Transverse colon (tissue), 4 donors: ENCODE measurements around the gene PTPRN2. TPM values are rescaled to one million over a fixed set of nuclear protein-coding genes. Genes with fewer than 3 reads are reported as not detected.

Experiments
- DNase-seq: peaks from one replicate; pipeline ENCODE4 v3.0.0-alpha.2; 2019
- H3K27ac ChIP-seq, 4 donors: fragments of 200-600 bp; sonication (generic); 2 replicates each; pipeline ENCODE4 v1.5.1; 2016 to 2018; ENCODE audit warnings: inconsistent platforms in 4 of 4
- H3K27me3 ChIP-seq: fragments of 200-600 bp; sonication (generic); 2 replicates; pipeline ENCODE4 v1.5.1; 2017; ENCODE audit warnings: inconsistent platforms
- H3K36me3 ChIP-seq, 4 donors: fragments of 200-600 bp; sonication (generic); 2 replicates each; pipeline ENCODE4 v1.5.1; 2017 to 2019; ENCODE audit warnings: inconsistent platforms in 4 of 4
- H3K4me1 ChIP-seq, 4 donors: fragments of 200-600 bp; sonication (generic); 2 replicates each; pipeline ENCODE4 v1.5.1; 2017 to 2020; ENCODE audit warnings: inconsistent platforms in 4 of 4
- H3K4me3 ChIP-seq, 4 donors: fragments of 200-600 bp; sonication (generic); 1 replicate in 1 of 4; 2 replicates in 3 of 4; pipeline versions ENCODE4 v1.5.1 to v1.6.1; 2017 to 2019; ENCODE audit warnings: inconsistent platforms in 4 of 4
- H3K9me3 ChIP-seq, 2 donors: fragments of 200-600 bp; sonication (generic); 2 replicates each; pipeline ENCODE4 v1.5.1; 2017 to 2019; ENCODE audit warnings: inconsistent platforms in 2 of 2
- EP300 ChIP-seq: sonication (generic); formaldehyde crosslinking; IDR thresholded peaks from one replicate; pipeline ENCODE4 v1.6.1; 2017; ENCODE audit warnings: antibody characterized with exemption, low read depth
- POLR2A ChIP-seq: fragments of 450-650 bp; IDR thresholded peaks from one replicate; pipeline ENCODE4 v1.6.1; 2016; ENCODE audit warnings: antibody characterized with exemption, mild to moderate bottlenecking, moderate library complexity
- POLR2AphosphoS5 ChIP-seq, 3 donors: sonication (generic); formaldehyde crosslinking; IDR thresholded peaks; one replicate each; pipeline ENCODE4 v1.6.1; 2016; ENCODE audit warnings: antibody characterized with exemption in 3 of 3
- WGBS, 2 donors: methylation state at CpG; one replicate each; pipeline ENCODE4 v1.1.5; 2018; ENCODE audit warnings: low coverage in 1 of 2; 5-methylcytosine and 5-hydroxymethylcytosine counted together
- in situ Hi-C, 4 donors: fragments of 200-750 bp; cut with MboI; loops; one replicate each; pipeline versions ENCODE4 v1.15.0 to v1.15.1; 2017; ENCODE audit warnings: low sequenced_read_pairs in 3 of 4, low pct_ligation_motif_present in 1 of 4, low pct_unique_long_range_greater_than_20kb in 1 of 4
- intact Hi-C: fragments of 100-400 bp; cut with DNase I; formaldehyde crosslinking; loops from one replicate; pipeline ENCODE4 v1.15.1; 2023; ENCODE audit warnings: low total_unique reads
- total RNA-seq, 4 donors: library from RNA; depleted of rRNA; stranded (reverse); fragments of >200 nt; gene quantifications; one replicate each; pipeline ENCODE4 v1.1.0, GENCODE V29; 2016
- TF ChIP-seq, protein P1 (sequence below), 5 experiments: fragments of 200-600 bp in 3 of 5; fragments of 450-650 bp in 2 of 5; sonication (generic) in 3 of 5; IDR thresholded peaks; 1 replicate in 2 of 5; 2 replicates in 3 of 5; pipeline ENCODE4 v1.5.1; 2016 to 2017; ENCODE audit warnings: antibody characterized with exemption in 5 of 5, inconsistent platforms in 3 of 5, mild to moderate bottlenecking in 2 of 5, moderate library complexity in 1 of 5

The PTPRN2 gene
- total RNA-seq, 4 donors from 2014 or later, result 15.4 to 31.1 (median 21.8) TPM

DNA sequence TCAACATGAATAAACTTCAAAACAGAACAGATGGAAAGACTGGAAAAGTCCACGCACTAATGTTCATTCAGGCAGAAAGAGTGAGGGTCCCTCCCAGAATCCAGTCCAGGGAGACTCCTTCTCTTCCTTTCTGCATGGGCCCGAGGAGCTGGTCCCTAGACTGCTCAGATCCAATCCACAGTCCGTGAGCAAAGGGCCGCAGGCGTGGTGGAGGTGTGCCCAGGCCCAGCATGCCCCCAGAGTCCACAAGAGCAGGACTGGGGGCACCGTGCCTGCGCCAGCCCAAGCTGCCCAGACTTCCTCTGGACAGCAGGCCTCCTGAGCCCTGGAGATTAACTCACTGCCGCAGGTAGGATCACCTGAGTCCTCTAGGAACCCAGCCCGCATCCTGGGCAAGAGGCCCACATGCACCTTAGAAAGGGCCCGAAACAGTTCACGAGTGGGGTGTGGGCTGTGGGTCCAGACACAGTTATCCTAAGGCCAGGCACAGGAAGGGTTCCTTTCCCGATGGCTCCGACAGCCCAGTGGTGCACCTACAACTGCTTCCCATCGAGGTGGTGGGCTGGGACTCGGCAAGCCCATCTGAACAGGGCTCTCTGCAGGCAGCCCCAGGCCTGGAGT, 719.8 kb downstream of the PTPRN2 start:
- H3K4me1 ChIP-seq, result no peaks in the 10 kb centered on the region
- no peak overlapping the region for H3K4me3 ChIP-seq
- H3K36me3 ChIP-seq, result no peaks in the 10 kb centered on the region
- H3K27me3 ChIP-seq, result no peaks in the 10 kb centered on the region
- H3K27ac ChIP-seq, result no peak overlapping the region
- no peaks in the 10 kb centered on the region for H3K9me3 ChIP-seq
- in situ Hi-C loops (loop anchor here in 1 of 4 donors (25.0 kb wide), 1 partner anchor 430 kb away; no protein-coding TSS in a partner anchor), intact Hi-C loops (no loop called here)
- TF ChIP-seq POLR2A (no peak), POLR2AphosphoS5 (IDR thresholded peaks at IDR 0.05) (no peak), EP300 (no peak)
- TF ChIP-seq, protein P1, sequence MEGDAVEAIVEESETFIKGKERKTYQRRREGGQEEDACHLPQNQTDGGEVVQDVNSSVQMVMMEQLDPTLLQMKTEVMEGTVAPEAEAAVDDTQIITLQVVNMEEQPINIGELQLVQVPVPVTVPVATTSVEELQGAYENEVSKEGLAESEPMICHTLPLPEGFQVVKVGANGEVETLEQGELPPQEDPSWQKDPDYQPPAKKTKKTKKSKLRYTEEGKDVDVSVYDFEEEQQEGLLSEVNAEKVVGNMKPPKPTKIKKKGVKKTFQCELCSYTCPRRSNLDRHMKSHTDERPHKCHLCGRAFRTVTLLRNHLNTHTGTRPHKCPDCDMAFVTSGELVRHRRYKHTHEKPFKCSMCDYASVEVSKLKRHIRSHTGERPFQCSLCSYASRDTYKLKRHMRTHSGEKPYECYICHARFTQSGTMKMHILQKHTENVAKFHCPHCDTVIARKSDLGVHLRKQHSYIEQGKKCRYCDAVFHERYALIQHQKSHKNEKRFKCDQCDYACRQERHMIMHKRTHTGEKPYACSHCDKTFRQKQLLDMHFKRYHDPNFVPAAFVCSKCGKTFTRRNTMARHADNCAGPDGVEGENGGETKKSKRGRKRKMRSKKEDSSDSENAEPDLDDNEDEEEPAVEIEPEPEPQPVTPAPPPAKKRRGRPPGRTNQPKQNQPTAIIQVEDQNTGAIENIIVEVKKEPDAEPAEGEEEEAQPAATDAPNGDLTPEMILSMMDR (IDR thresholded peaks at IDR 0.05), result no peak
- WGBS, 2 donors, result 90% methylated on average over 12 of the region's 15 CpGs; no CpG with 5 or more reads in 1 of the 2 donors
- DNase-seq, result no peak

DNA sequence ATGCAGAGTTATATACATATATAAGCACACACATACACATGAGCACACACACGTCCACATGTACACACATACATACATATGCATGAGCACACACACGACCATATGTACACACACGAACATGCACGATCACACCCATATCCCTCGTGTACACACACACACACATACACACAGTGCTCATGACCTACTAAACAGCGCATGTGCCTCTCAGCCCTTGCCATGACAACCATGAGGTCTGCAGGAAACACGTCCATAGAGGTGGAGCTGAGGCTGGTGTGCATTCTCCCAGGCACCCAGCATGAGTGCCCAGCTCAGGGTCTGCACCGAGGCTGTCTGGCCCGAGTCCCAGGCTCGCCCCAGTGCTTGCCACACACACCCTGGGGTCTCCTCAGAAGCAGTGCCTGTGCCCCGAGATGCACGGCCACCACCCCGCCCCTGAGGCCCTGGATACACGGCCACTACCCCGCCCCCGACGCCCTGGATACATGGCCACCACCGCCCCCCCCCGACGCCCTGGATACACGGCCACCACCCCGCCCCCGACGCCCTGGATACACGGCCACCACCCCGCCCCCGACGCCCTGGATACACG, 721.2 kb downstream of the PTPRN2 start:
- WGBS, 2 donors, result 85 to 90% methylated on average over 5 to 23 of the region's 29 CpGs
- no peak overlapping the region for H3K27ac ChIP-seq
- H3K9me3 ChIP-seq, result no peaks in the 10 kb centered on the region
- TF ChIP-seq POLR2A (no peak), POLR2AphosphoS5 (IDR thresholded peaks at IDR 0.05) (no peak), EP300 (no peak)
- TF ChIP-seq, protein P1 (IDR thresholded peaks at IDR 0.05), result no peak
- no peaks in the 10 kb centered on the region for H3K36me3 ChIP-seq
- no peaks in the 10 kb centered on the region for H3K4me1 ChIP-seq
- DNase-seq, result no peak
- intact Hi-C loops, result no loop called here
- no peaks in the 10 kb centered on the region for H3K27me3 ChIP-seq
- in situ Hi-C loops, result loop anchor here in 1 of 4 donors (25.0 kb wide), 1 partner anchor 429 kb away; no protein-coding TSS in a partner anchor
- no peak overlapping the region for H3K4me3 ChIP-seq

DNA sequence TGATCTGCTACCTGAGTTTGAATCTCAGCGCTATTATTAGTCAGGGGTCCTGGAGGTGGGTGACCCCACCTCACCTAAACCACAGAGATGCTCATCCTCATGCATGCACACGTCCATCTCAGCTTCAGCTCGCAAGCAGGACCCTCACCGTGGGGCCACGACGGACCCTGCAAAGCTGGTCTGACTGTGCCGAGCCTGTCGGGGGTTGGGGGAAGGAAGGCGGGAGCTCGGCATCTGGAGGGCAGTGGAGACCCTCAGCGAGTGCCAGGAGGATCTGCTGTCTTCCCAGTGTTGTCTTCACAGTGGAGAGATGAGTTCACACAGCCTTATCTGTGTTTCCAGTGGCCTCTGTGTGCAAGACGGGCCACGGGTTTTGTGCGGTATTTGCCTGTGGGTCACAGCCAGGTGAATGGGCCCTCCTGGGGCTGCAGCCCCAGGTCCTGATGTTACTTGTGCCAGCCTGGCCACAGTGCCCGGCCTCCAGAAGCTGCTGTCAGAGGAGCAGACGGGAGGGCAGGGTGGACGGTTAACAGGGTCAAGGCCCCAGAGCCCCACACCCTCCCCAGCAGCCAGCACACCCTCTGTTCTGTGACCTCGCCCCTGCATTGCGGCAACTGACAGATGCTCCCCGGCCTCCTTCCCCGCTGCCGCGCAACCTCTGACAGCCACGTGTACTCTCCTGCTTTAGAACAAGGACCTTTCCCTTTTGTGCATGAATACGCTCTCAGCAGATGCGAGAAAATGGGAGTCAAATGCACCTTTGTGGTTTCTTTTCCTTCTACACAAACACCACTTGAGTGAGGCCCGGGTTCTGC, 722.1 kb downstream of the PTPRN2 start:
- no peaks in the 10 kb centered on the region for H3K4me1 ChIP-seq
- DNase-seq, result no peak
- in situ Hi-C loops, result loop anchor here in 1 of 4 donors (25.0 kb wide), 1 partner anchor 428 kb away; no protein-coding TSS in a partner anchor
- TF ChIP-seq POLR2A, result no peak
- no peak for TF ChIP-seq EP300
- TF ChIP-seq, protein P1 (IDR thresholded peaks at IDR 0.05), result no peak
- no peak for TF ChIP-seq POLR2AphosphoS5 (IDR thresholded peaks at IDR 0.05)
- no peaks in the 10 kb centered on the region for H3K36me3 ChIP-seq
- no peaks in the 10 kb centered on the region for H3K27me3 ChIP-seq
- WGBS, 2 donors, result 80 to 87% methylated on average over 1 to 27 of the region's 27 CpGs
- H3K4me3 ChIP-seq, result no peak overlapping the region
- H3K27ac ChIP-seq, result no peak overlapping the region
- no peaks in the 10 kb centered on the region for H3K9me3 ChIP-seq
- intact Hi-C loops, result no loop called here

DNA sequence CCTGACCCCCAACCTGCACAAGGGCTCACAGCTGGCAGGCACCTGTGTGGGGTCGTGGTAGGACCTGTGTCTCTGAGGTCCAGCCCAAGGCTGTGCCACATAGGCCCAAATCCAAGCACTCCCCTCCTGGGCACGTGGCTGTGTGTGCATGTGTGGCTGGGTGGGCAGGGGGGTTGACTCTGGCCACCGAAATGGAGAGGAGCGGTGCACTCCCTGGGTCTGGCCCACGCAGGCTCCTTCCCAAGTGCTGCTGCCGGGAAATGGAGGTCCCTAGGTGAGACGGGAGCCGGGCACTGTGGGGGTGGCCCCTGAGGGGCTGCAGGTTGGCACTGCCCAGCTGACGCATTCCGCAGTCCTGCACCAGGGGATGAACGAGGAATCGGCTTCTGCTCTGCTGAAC, 722.7 kb downstream of the PTPRN2 start:
- 88% methylated on average over 11 of the region's 12 CpGs; no CpG with 5 or more reads in 1 of the 2 donors for WGBS, 2 donors
- Histone ChIP-seq H3K9me3 (no peaks in the 10 kb centered on the region), H3K4me1 (no peaks in the 10 kb centered on the region), H3K27me3 (no peaks in the 10 kb centered on the region), H3K36me3 (no peaks in the 10 kb centered on the region), H3K27ac (no peak overlapping the region), H3K4me3 (no peak overlapping the region)
- no peak for TF ChIP-seq POLR2A
- TF ChIP-seq, protein P1 (IDR thresholded peaks at IDR 0.05), result no peak
- no peak for TF ChIP-seq POLR2AphosphoS5 (IDR thresholded peaks at IDR 0.05)
- TF ChIP-seq EP300, result no peak
- DNase-seq, result no peak
- intact Hi-C loops, result no loop called here
- in situ Hi-C loops, result loop anchor here in 1 of 4 donors (25.0 kb wide), 1 partner anchor 428 kb away; no protein-coding TSS in a partner anchor
